Neural cell (in vitro differentiated cells): ENCODE measurements around the gene IGF2R.

Experiments
- CTCF ChIP-seq: fragments of 450-650 bp; IDR thresholded peaks from 2 replicates; pipeline ENCODE4 v1.5.1; 2014; ENCODE audit warnings: antibody characterized with exemption, mild to moderate bottlenecking, moderate library complexity; ENCODE audit not compliant: poor library complexity, severe bottlenecking
- EZH2 ChIP-seq: fragments of 200-600, 300-800 bp; shearing (Covaris generic), sonication (generic); IDR thresholded peaks from 2 replicates; pipeline ENCODE4 v1.6.1; 2014; ENCODE audit warnings: antibody characterized with exemption, low read length, borderline replicate concordance, mild to moderate bottlenecking; ENCODE audit not compliant: insufficient read depth, poor library complexity, severe bottlenecking
- REST ChIP-seq: IDR thresholded peaks from 2 replicates; pipeline ENCODE4 v1.6.1; 2012; ENCODE audit warnings: borderline replicate concordance
- TAF1 ChIP-seq: IDR thresholded peaks from 2 replicates; pipeline ENCODE4 v1.6.1; 2012; ENCODE audit warnings: low read depth

GRCh38 chr6:160086754-160087153 lies 117.9 kb downstream of the IGF2R start:
- TF ChIP-seq CTCF (no peak), REST (no peak), EZH2 (no peak), TAF1 (no peak)
